ENCODE results near the gene ALG14.
"Not testable (repeated sequence)": the region's sequence is repeated elsewhere in the genome, so short reads cannot be mapped to it uniquely, and the experiment has no call there.

ALG14 gene

DNA sequence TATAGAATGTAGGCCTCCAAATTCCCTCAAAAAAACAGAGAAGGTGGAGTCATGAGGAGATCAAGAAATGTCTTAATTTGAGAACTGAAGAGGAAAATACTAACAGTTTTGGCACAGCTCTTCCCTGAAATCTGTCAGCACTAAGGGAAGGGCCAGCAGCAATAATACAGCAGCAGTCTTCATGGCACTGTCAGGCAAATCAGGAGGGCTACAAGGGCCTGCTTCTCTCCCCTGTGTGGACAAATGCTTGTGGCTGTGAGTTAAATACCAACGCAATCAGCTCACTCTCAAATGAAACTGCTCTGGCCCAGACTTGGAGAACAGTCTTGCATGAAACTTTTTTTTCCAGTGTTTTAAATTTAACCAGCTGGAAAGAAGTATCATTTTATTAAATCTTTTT, 125.3 kb downstream of the ALG14 start:
- H3K4me3 ChIP-seq (ENCODE audit: low read length) = no peak overlapping the region
- TF ChIP-seq, protein P1, sequence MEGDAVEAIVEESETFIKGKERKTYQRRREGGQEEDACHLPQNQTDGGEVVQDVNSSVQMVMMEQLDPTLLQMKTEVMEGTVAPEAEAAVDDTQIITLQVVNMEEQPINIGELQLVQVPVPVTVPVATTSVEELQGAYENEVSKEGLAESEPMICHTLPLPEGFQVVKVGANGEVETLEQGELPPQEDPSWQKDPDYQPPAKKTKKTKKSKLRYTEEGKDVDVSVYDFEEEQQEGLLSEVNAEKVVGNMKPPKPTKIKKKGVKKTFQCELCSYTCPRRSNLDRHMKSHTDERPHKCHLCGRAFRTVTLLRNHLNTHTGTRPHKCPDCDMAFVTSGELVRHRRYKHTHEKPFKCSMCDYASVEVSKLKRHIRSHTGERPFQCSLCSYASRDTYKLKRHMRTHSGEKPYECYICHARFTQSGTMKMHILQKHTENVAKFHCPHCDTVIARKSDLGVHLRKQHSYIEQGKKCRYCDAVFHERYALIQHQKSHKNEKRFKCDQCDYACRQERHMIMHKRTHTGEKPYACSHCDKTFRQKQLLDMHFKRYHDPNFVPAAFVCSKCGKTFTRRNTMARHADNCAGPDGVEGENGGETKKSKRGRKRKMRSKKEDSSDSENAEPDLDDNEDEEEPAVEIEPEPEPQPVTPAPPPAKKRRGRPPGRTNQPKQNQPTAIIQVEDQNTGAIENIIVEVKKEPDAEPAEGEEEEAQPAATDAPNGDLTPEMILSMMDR (conservative IDR thresholded peaks at IDR 0.05; ENCODE audit: low read depth, low read length) = no peak
- DNase-seq (ENCODE audit: low read depth) = no peak

DNA sequence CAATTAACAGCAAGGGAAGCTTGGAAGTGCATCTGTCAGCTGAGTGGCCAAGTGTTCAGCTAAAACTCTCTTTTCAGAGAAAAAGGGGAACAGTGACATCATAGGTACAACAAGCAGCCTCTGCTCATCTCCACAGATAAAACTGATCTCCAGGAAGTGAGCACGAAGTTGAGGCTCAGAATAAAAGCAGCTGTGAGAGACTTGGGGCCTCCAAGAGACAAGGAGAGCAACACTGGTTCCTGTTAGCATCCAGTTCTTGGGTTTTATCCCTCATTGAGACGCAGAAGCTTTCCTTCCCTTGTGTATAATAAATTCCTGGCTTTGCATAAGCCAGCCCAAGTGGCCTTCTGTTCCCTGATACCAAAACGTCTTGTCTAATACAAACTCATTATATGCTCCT, 125.9 kb downstream of the ALG14 start:
- no peak overlapping the region for H3K4me3 ChIP-seq (ENCODE audit: low read length)
- no peak for DNase-seq (ENCODE audit: low read depth)
- TF ChIP-seq, protein P1 (conservative IDR thresholded peaks at IDR 0.05; ENCODE audit: low read depth, low read length) = no peak

DNA sequence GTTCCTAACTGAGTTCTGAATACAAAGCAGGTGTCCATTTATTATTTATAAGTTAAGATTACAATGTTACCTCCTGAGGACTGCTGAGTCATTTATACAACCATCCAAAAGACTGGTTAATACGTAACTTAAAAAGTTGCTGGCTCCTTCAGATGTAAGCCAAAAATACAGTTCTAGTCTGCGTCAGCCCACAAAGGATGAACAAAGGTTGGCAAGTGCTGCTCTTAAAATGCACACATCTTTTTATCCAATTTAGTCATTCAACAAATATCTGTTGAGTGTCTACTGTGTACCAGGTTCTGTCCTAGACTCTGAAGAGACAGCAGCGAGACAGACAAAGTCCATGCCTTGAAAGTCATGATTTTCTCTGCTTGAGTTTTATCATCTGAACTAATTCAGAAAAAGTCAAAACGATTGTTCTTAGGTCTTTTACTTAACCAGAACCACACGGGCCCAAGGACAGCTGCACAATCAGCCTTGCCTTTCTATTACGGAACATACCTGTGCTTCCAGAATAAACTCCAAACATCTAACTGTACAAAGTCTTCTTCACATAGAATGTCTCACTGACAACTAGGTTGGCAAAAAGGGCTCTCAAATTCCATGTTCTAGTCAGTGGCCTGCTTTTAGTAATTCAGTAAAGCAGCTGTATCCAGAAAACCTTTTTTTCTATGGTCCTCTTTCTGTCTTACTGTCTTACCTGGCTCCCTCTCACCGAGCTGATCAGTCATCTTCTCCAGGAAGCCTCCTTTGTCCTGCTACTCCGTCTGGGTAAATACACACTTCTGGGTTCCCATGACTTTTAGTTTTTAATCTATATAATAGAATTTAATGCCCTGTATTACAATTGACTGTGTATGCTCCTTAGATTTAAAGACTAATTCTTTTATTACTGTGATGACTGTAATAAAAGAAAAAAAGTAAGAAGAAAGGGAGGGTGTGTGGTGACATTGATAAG, 130.3 kb downstream of the ALG14 start:
- TF ChIP-seq, protein P1 (conservative IDR thresholded peaks at IDR 0.05; ENCODE audit: low read depth, low read length) = no peak
- no peak for DNase-seq (ENCODE audit: low read depth)
- no peak overlapping the region for H3K4me3 ChIP-seq (ENCODE audit: low read length)

- not testable (repeated sequence) for DNase-seq (ENCODE audit: low read depth); H3K4me3 ChIP-seq (ENCODE audit: low read length)
These were observed 131.3 kb downstream of the ALG14 start for GRCh38 chr1:94941480-94941879.

DNA sequence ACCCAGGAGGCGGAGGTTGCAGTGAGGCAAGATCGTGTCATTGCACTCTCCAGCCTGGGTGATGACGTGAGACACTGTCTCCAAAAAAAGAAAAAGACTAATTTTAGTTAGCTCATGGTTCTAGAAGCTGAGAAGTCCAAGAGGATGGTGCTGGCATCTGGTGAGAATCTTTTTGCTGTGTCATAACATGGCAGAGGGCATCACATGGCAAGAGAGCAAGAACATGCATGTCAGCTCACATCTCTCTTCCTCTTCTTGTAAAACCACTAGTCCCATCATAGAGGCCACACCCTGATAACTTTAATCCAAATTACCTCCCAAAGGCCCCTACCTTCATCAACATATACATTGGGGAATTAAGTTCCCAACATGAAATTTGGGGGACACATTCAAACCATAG, 132.0 kb downstream of the ALG14 start:
- H3K4me3 ChIP-seq (ENCODE audit: low read length) = no peak overlapping the region
- DNase-seq (ENCODE audit: low read depth) = no peak
- TF ChIP-seq, protein P1 (conservative IDR thresholded peaks at IDR 0.05; ENCODE audit: low read depth, low read length) = no peak

- DNase-seq (ENCODE audit: low read depth) = no peak
- TF ChIP-seq, protein P1 (conservative IDR thresholded peaks at IDR 0.05; ENCODE audit: low read depth, low read length) = no peak
- no peak overlapping the region for H3K4me3 ChIP-seq (ENCODE audit: low read length)
These were observed 134.9 kb downstream of the ALG14 start for GRCh38 chr1:94937820-94938219.

- no peak overlapping the region for H3K4me3 ChIP-seq (ENCODE audit: low read length)
- TF ChIP-seq, protein P1 (conservative IDR thresholded peaks at IDR 0.05; ENCODE audit: low read depth, low read length) = no peak
- no peak for DNase-seq (ENCODE audit: low read depth)
These were observed 135.7 kb downstream of the ALG14 start for GRCh38 chr1:94936861-94937620.
